IMR-90 (cell line): ENCODE results near the gene FNDC1. TPM values are rescaled to one million over a fixed set of nuclear protein-coding genes. Genes with fewer than 3 reads are reported as not detected.

Source experiments
- ATAC-seq: fragments of 200-7000 bp; cut with Tn5 transposase; 2 replicates; pipeline ENCODE4 v1.9.1; 2020; ENCODE audit warnings: low read depth, mild to moderate bottlenecking, moderate library complexity
- BruUV-seq: library from RNA; stranded (reverse); fragments of 400-500 nt; replicated peaks from 2 replicates; lab custom pipeline; 2021; lab: Mats Ljungman, UMichigan
- CTCF ChIA-PET: fragments of 300-600 bp; formaldehyde crosslinking; extraction: SDS; loops from one replicate; lab custom pipeline; 2021; ENCODE audit warnings: antibody characterized with exemption; lab: Yijun Ruan, JAX
- POLR2A ChIA-PET: fragments of 300-600 bp; sonication (Branson Sonifier 250); formaldehyde crosslinking; loops from one replicate; lab custom pipeline; 2022; ENCODE audit warnings: antibody characterized with exemption; ENCODE audit not compliant: unreplicated experiment; lab: Charles Lee
- DNase-seq: peaks from one replicate; pipeline ENCODE4 v3.0.0; 2013
- H2AFZ ChIP-seq: replicated peaks from 2 replicates; pipeline ENCODE3; 2013; ENCODE audit warnings: low read length, mild to moderate bottlenecking; ENCODE audit not compliant: poor library complexity
- H2AK5ac ChIP-seq: 2 replicates; pipeline ENCODE4 v1.6.1; 2013; ENCODE audit warnings: low read depth, low read length, inconsistent platforms
- H2AK9ac ChIP-seq: replicated peaks from 2 replicates; pipeline ENCODE3; 2013; ENCODE audit warnings: mild to moderate bottlenecking, low read depth, low read length, moderate library complexity; ENCODE audit not compliant: poor library complexity
- H2BK120ac ChIP-seq: 2 replicates; pipeline ENCODE4 v1.6.1; 2013; ENCODE audit warnings: low read depth, low read length, inconsistent platforms
- H2BK15ac ChIP-seq: 3 replicates; pipeline ENCODE4 v1.6.1; 2013; ENCODE audit warnings: low read depth, low read length, inconsistent platforms
- H2BK20ac ChIP-seq: 2 replicates; pipeline ENCODE4 v1.6.1; 2013; ENCODE audit warnings: low read depth, mild to moderate bottlenecking, inconsistent platforms, low read length, moderate library complexity
- H2BK5ac ChIP-seq: 2 replicates; pipeline ENCODE4 v1.6.1; 2013; ENCODE audit warnings: mild to moderate bottlenecking, low read depth, low read length, inconsistent platforms; ENCODE audit not compliant: poor library complexity, severe bottlenecking
- H3K14ac ChIP-seq: replicated peaks from 2 replicates; pipeline ENCODE4 v1.6.1; 2013; ENCODE audit warnings: low read depth, low read length, inconsistent platforms
- H3K18ac ChIP-seq: 2 replicates; pipeline ENCODE4 v1.6.1; 2013; ENCODE audit warnings: low read depth, low read length, control low read depth
- H3K23ac ChIP-seq: 2 replicates; pipeline ENCODE4 v1.6.1; 2013; ENCODE audit warnings: low read depth, low read length, inconsistent platforms
- H3K27ac ChIP-seq: 2 replicates; pipeline ENCODE4 v1.5.1; 2013; ENCODE audit warnings: mild to moderate bottlenecking, control low read depth, low read length; ENCODE audit not compliant: insufficient read depth
- H3K27me3 ChIP-seq: 2 replicates; pipeline ENCODE4 v1.6.1; 2013; ENCODE audit warnings: low read length; ENCODE audit not compliant: control insufficient read depth, insufficient read depth
- H3K36me3 ChIP-seq: 2 replicates; pipeline ENCODE4 v1.6.1; 2013; ENCODE audit warnings: low read length, mixed read lengths; ENCODE audit not compliant: control insufficient read depth, insufficient read depth
- H3K4ac ChIP-seq: 2 replicates; pipeline ENCODE4 v1.6.1; 2013; ENCODE audit warnings: low read depth, low read length, inconsistent platforms
- H3K4me1 ChIP-seq: 2 replicates; pipeline ENCODE4 v1.6.1; 2013; ENCODE audit warnings: low read length, mixed read lengths; ENCODE audit not compliant: control insufficient read depth, insufficient read depth
- H3K4me2 ChIP-seq: 2 replicates; pipeline ENCODE4 v1.6.1; 2013; ENCODE audit warnings: low read depth, mild to moderate bottlenecking, control low read depth, low read length, moderate library complexity
- H3K4me3 ChIP-seq: 2 replicates; pipeline ENCODE4 v1.5.1; 2013; ENCODE audit warnings: low read depth, mild to moderate bottlenecking, control low read depth, low read length, moderate library complexity; ENCODE audit not compliant: insufficient read depth
- H3K56ac ChIP-seq: 2 replicates; pipeline ENCODE4 v1.6.1; 2013; ENCODE audit warnings: low read length, inconsistent platforms; ENCODE audit not compliant: insufficient read depth; ENCODE audit errors: extremely low read depth
- H3K79me1 ChIP-seq, 2 experiments: 2 replicates each; pipeline ENCODE4 v1.6.1; 2013; ENCODE audit warnings: low read length in 2 of 2, inconsistent platforms in 1 of 2, low read depth in 1 of 2
- H3K9ac ChIP-seq: 2 replicates; pipeline ENCODE4 v1.6.1; 2013; ENCODE audit warnings: low read depth, low read length, control low read depth
- H3K9me1 ChIP-seq: 2 replicates; pipeline ENCODE4 v1.6.1; 2013; ENCODE audit warnings: low read length, inconsistent platforms; ENCODE audit not compliant: insufficient read depth
- H3K9me3 ChIP-seq: 2 replicates; pipeline ENCODE4 v1.6.1; 2013; ENCODE audit warnings: low read length; ENCODE audit not compliant: control insufficient read depth, insufficient read depth
- H4K20me1 ChIP-seq: 2 replicates; pipeline ENCODE4 v1.6.1; 2013; ENCODE audit warnings: low read length, inconsistent platforms; ENCODE audit not compliant: insufficient read depth
- H4K5ac ChIP-seq: 2 replicates; pipeline ENCODE4 v1.6.1; 2013; ENCODE audit warnings: mild to moderate bottlenecking, low read depth, low read length, control low read depth
- H4K8ac ChIP-seq, 2 experiments: 2 replicates each; pipeline ENCODE4 v1.6.1; 2013; ENCODE audit warnings: low read depth in 2 of 2, low read length in 2 of 2, control low read depth in 1 of 2, inconsistent platforms in 1 of 2
- H4K91ac ChIP-seq: 2 replicates; pipeline ENCODE4 v1.6.1; 2013; ENCODE audit warnings: low read depth, low read length, inconsistent platforms; ENCODE audit not compliant: insufficient read depth
- BHLHE40 ChIP-seq: fragments of 150-350 bp; IDR thresholded peaks from 2 replicates; pipeline ENCODE4 v1.6.1; 2016; ENCODE audit warnings: mild to moderate bottlenecking, low read depth, low read length
- CEBPB ChIP-seq: IDR thresholded peaks from 2 replicates; pipeline ENCODE4 v1.6.1; 2012; ENCODE audit warnings: low read depth, low read length, improper control_type of control experiment
- CHD1 ChIP-seq: IDR thresholded peaks from 2 replicates; pipeline ENCODE4 v1.6.1; 2012; ENCODE audit warnings: low read depth, low read length, improper control_type of control experiment
- CTCF ChIP-seq: conservative IDR thresholded peaks from 2 replicates; pipeline ENCODE4 v1.5.1; 2012; ENCODE audit warnings: mild to moderate bottlenecking, low read depth, low read length, improper control_type of control experiment
- ELK1 ChIP-seq: fragments of 150-350 bp; IDR thresholded peaks from 2 replicates; pipeline ENCODE4 v1.6.1; 2016; ENCODE audit warnings: low read depth, mild to moderate bottlenecking, low read length, moderate library complexity, borderline replicate concordance
- FOS ChIP-seq: fragments of 150-350 bp; IDR thresholded peaks from 2 replicates; pipeline ENCODE4 v1.6.1; 2016; ENCODE audit warnings: low read depth, low read length
- MAFK ChIP-seq: IDR thresholded peaks from 2 replicates; pipeline ENCODE4 v1.6.1; 2012; ENCODE audit warnings: low read depth, low read length, improper control_type of control experiment
- MAZ ChIP-seq: IDR thresholded peaks from 2 replicates; pipeline ENCODE4 v1.6.1; 2012; ENCODE audit warnings: low read depth, mild to moderate bottlenecking, low read length, improper control_type of control experiment, moderate library complexity, borderline replicate concordance
- MXI1 ChIP-seq: IDR thresholded peaks from 2 replicates; pipeline ENCODE4 v1.6.1; 2012; ENCODE audit warnings: low read depth, mild to moderate bottlenecking, low read length, moderate library complexity, borderline replicate concordance
- NFE2L2 ChIP-seq: fragments of 150-350 bp; IDR thresholded peaks from 2 replicates; pipeline ENCODE4 v1.6.1; 2016; ENCODE audit warnings: low read depth, mild to moderate bottlenecking, low read length
- POLR2A ChIP-seq: IDR thresholded peaks from 2 replicates; pipeline ENCODE4 v1.6.1; 2012; ENCODE audit warnings: mild to moderate bottlenecking, low read depth, low read length
- RAD21 ChIP-seq: IDR thresholded peaks from 2 replicates; pipeline ENCODE4 v1.6.1; 2012; ENCODE audit warnings: low read length, improper control_type of control experiment
- RCOR1 ChIP-seq: IDR thresholded peaks from 2 replicates; pipeline ENCODE4 v1.6.1; 2012; ENCODE audit warnings: mild to moderate bottlenecking, low read length, improper control_type of control experiment; ENCODE audit not compliant: insufficient replicate concordance
- RFX5 ChIP-seq: IDR thresholded peaks from 2 replicates; pipeline ENCODE4 v1.8.0; 2012; ENCODE audit warnings: low read depth, mild to moderate bottlenecking, low read length, moderate library complexity
- SMC3 ChIP-seq: fragments of 150-350 bp; IDR thresholded peaks from 2 replicates; pipeline ENCODE4 v1.6.1; 2016; ENCODE audit warnings: low read depth, mild to moderate bottlenecking, antibody characterized with exemption, low read length, moderate library complexity
- USF2 ChIP-seq: fragments of 150-350 bp; IDR thresholded peaks from 2 replicates; pipeline ENCODE4 v1.6.1; 2017; ENCODE audit warnings: mild to moderate bottlenecking, antibody characterized with exemption, low read length, low read depth
- WGBS, 2 experiments: methylation state at CpG; one replicate each; pipeline versions ENCODE4 v1.1.5 to v1.1.7; 2013; ENCODE audit warnings: missing lambda C conversion rate in 2 of 2; ENCODE audit not compliant: insufficient read length in 1 of 2; ENCODE audit errors: extremely low coverage in 2 of 2; 5-methylcytosine and 5-hydroxymethylcytosine counted together
- dilution Hi-C: fragments of 300-500 bp; cut with HindIII; formaldehyde crosslinking; loops from one replicate; pipeline ENCODE4 v1.14.3; 2018; ENCODE audit warnings: low sequenced_read_pairs; ENCODE audit not compliant: unreplicated experiment
- in situ Hi-C: fragments of 300-500 bp; cut with MboI; formaldehyde crosslinking; loops from 3 replicates; pipeline ENCODE4 v1.14.3; 2019; ENCODE audit warnings: low sequenced_read_pairs, inconsistent platforms, mixed read lengths
- intact Hi-C: fragments of 100-400 bp; cut with micrococcal nuclease; formaldehyde crosslinking; loops from 2 replicates; pipeline ENCODE4 v1.10.0; 2022
- polyA plus RNA-seq, 3 experiments: library from polyadenylated mRNA; depleted of rRNA; stranded (reverse); fragments of >200 nt; gene quantifications; 2 replicates each; pipeline ENCODE4 v1.2.3, GENCODE V29; 2012; ENCODE audit warnings: low replicate concordance in 1 of 3
- total RNA-seq: library from RNA; depleted of rRNA; stranded (reverse); fragments of >200 nt; gene quantifications from 2 replicates; pipeline ENCODE4 v1.2.3, GENCODE V29; 2012

FNDC1 gene
- total and polyA plus RNA-seq, 2 of the 4 experiments (the other 2 are of a cell fraction) = 0.03 TPM; not detected in 1

- Histone ChIP-seq H4K5ac (no peak overlapping the region), H3K27ac (no peak overlapping the region), H2BK5ac (no peak overlapping the region), H2BK15ac (no peak overlapping the region), H3K79me1 (no peaks in the 10 kb centered on the region), H3K27me3 (no peaks in the 10 kb centered on the region), H2AFZ (no peak overlapping the region), H3K9me3 (no peaks in the 10 kb centered on the region), H3K4me2 (no peak overlapping the region), H4K91ac (no peak overlapping the region), H3K36me3 (no peaks in the 10 kb centered on the region), H3K14ac (no peak overlapping the region), H3K4ac (no peak overlapping the region), H3K9me1 (no peaks in the 10 kb centered on the region), H2BK120ac (no peak overlapping the region), H2AK5ac (no peak overlapping the region), H4K8ac (no peak overlapping the region), H3K4me3 (no peak overlapping the region), H2BK20ac (no peak overlapping the region), H3K4me1 (no peaks in the 10 kb centered on the region), H3K23ac (no peak overlapping the region), H3K18ac (no peak overlapping the region), H4K20me1 (no peaks in the 10 kb centered on the region), H3K56ac (no peak overlapping the region), H3K9ac (no peak overlapping the region), H2AK9ac (no peak overlapping the region)
- ChIA-PET POLR2A (no interaction called here), CTCF (interaction anchor here (0.5 kb wide), 1 partner anchor 85 kb away, joined by 3 read pairs; no protein-coding TSS in a partner anchor)
- no peak for TF ChIP-seq RAD21
- no peak for TF ChIP-seq MAZ
- no peak for TF ChIP-seq POLR2A
- no peak for TF ChIP-seq FOS
- no peak for TF ChIP-seq NFE2L2
- no peak for TF ChIP-seq ELK1
- no peak for TF ChIP-seq CEBPB
- no peak for TF ChIP-seq USF2
- TF ChIP-seq CHD1 = no peak
- TF ChIP-seq MXI1 = no peak
- no peak for TF ChIP-seq CTCF
- TF ChIP-seq RCOR1 = no peak
- TF ChIP-seq SMC3 = no peak
- no peak for TF ChIP-seq MAFK
- no peak for TF ChIP-seq BHLHE40
- TF ChIP-seq RFX5 = no peak
- intact Hi-C loops = no loop called here
- dilution Hi-C loops = no loop called here
- BruUV-seq = no TSS peak
- ATAC-seq = no peak
- no peak for DNase-seq
- WGBS, 2 experiments = 20% methylated on average over 1 of the region's 4 CpGs; no CpG with 5 or more reads in 1 of the 2 experiments
- in situ Hi-C loops = no loop called here
Observed at GRCh38 chr6:159267165-159267564, 98.0 kb downstream of the FNDC1 start.
